Sigmoid colon (tissue), 4 donors: ENCODE results near the gene DHRS4.
"Not testable (repeated sequence)": the region's sequence is repeated elsewhere in the genome, so short reads cannot be mapped to it uniquely, and the experiment has no call there.

Experiments
- CTCF ChIP-seq, 4 experiments: fragments of 450-650 bp in 3 of 4; fragments of 200-600 bp in 1 of 4; IDR thresholded peaks; one replicate each; pipeline ENCODE4 v1.5.1; 2016 to 2019; ENCODE audit warnings: antibody characterized with exemption in 4 of 4, mild to moderate bottlenecking in 3 of 4, moderate library complexity in 2 of 4
- EP300 ChIP-seq, 4 donors: sonication (generic); formaldehyde crosslinking; IDR thresholded peaks; one replicate each; pipeline ENCODE4 v1.6.1; 2017; ENCODE audit warnings: antibody characterized with exemption in 4 of 4
- POLR2A ChIP-seq, 2 donors: fragments of 450-650 bp; IDR thresholded peaks; one replicate each; pipeline ENCODE4 v1.6.1; 2016; ENCODE audit warnings: antibody characterized with exemption in 2 of 2, mild to moderate bottlenecking in 2 of 2, moderate library complexity in 2 of 2
- POLR2AphosphoS5 ChIP-seq, 4 donors: sonication (generic); formaldehyde crosslinking; IDR thresholded peaks; one replicate each; pipeline ENCODE4 v1.6.1; 2017; ENCODE audit warnings: antibody characterized with exemption in 4 of 4

DNA sequence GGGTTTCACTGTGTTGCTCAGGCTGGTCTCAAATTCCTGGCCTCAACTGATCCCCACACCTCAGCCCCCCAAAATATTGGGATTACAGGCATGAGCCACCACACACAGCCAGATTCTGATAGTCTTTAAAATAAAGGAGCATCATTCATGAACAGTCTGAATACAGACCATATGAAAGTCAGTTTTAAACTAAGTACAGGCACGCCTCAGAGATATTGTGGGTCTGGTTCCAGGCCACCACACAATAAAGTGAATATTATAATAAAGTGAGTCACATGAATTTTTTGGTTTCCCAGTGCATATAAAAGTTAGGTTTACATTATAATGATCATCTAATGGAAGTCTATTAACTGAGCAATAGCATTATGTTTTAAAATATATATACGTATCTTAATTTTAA is 43.3 kb downstream of the DHRS4 start:
- TF ChIP-seq POLR2A, EP300, CTCF, POLR2AphosphoS5 (IDR thresholded peaks at IDR 0.05): not testable (repeated sequence)
